ENCODE results near the gene PGC.

The PGC gene

GRCh38 chr6:41785254-41785653 lies 38.1 kb upstream of the PGC start:
- Histone ChIP-seq H3K4me1 (ENCODE audit: control insufficient read depth in 2 of 2, insufficient read depth in 2 of 2, low read length in 2 of 2) (peaks cover 15 to 23% of the 10 kb centered on the region in 2 donors), H3K27me3 (ENCODE audit: control insufficient read depth in 2 of 2, insufficient read depth in 2 of 2, low read length in 2 of 2) (no peaks in the 10 kb centered on the region), H3K27ac (ENCODE audit: low read depth in 2 of 2, low read length in 2 of 2) (no peak overlapping the region), H3K9me3 (ENCODE audit: control insufficient read depth in 2 of 2, low read length in 2 of 2) (no peaks in the 10 kb centered on the region), H3K36me3 (ENCODE audit: control insufficient read depth in 2 of 2, insufficient read depth in 2 of 2, low read length in 2 of 2) (peaks cover 11 to 16% of the 10 kb centered on the region in 2 donors), H3K4me3 (ENCODE audit: low read length in 2 of 2) (no peak overlapping the region), H3K9ac (ENCODE audit: low read depth in 1 of 2, low read length in 2 of 2) (no peak overlapping the region)

- no peak overlapping the region for H3K4me3 ChIP-seq (ENCODE audit: low read length in 2 of 2)
- peaks cover 15 to 23% of the 10 kb centered on the region in 2 donors for H3K4me1 ChIP-seq (ENCODE audit: control insufficient read depth in 2 of 2, insufficient read depth in 2 of 2, low read length in 2 of 2)
- H3K27me3 ChIP-seq (ENCODE audit: control insufficient read depth in 2 of 2, insufficient read depth in 2 of 2, low read length in 2 of 2): no peaks in the 10 kb centered on the region
- H3K27ac ChIP-seq (ENCODE audit: low read depth in 2 of 2, low read length in 2 of 2): no peak overlapping the region
- no peaks in the 10 kb centered on the region for H3K9me3 ChIP-seq (ENCODE audit: control insufficient read depth in 2 of 2, low read length in 2 of 2)
- H3K36me3 ChIP-seq (ENCODE audit: control insufficient read depth in 2 of 2, insufficient read depth in 2 of 2, low read length in 2 of 2): peaks cover 7 to 11% of the 10 kb centered on the region in 2 donors
- peak overlapping the region in 1 of 2 donors; percentile 47 for H3K9ac ChIP-seq (ENCODE audit: low read depth in 1 of 2, low read length in 2 of 2)
Observed at GRCh38 chr6:41784581-41785171, 37.5 kb upstream of the PGC start.

GRCh38 chr6:41783106-41783780 lies 36.0 kb upstream of the PGC start:
- no peak overlapping the region for H3K4me3 ChIP-seq (ENCODE audit: low read length in 2 of 2)
- no peaks in the 10 kb centered on the region for H3K9me3 ChIP-seq (ENCODE audit: control insufficient read depth in 2 of 2, low read length in 2 of 2)
- H3K36me3 ChIP-seq (ENCODE audit: control insufficient read depth in 2 of 2, insufficient read depth in 2 of 2, low read length in 2 of 2): peaks cover 2 to 5% of the 10 kb centered on the region in 2 donors
- H3K4me1 ChIP-seq (ENCODE audit: control insufficient read depth in 2 of 2, insufficient read depth in 2 of 2, low read length in 2 of 2): peaks cover 22 to 23% of the 10 kb centered on the region in 2 donors
- H3K27ac ChIP-seq (ENCODE audit: low read depth in 2 of 2, low read length in 2 of 2): no peak overlapping the region
- no peak overlapping the region for H3K9ac ChIP-seq (ENCODE audit: low read depth in 1 of 2, low read length in 2 of 2)
- H3K27me3 ChIP-seq (ENCODE audit: control insufficient read depth in 2 of 2, insufficient read depth in 2 of 2, low read length in 2 of 2): no peaks in the 10 kb centered on the region

GRCh38 chr6:41781366-41781730 lies 34.2 kb upstream of the PGC start:
- H3K27me3 ChIP-seq (ENCODE audit: control insufficient read depth in 2 of 2, insufficient read depth in 2 of 2, low read length in 2 of 2): no peaks in the 10 kb centered on the region
- peak overlapping the region; percentile 76 to 77 for H3K27ac ChIP-seq (ENCODE audit: low read depth in 2 of 2, low read length in 2 of 2)
- peak overlapping the region; percentile 62 to 76 for H3K4me3 ChIP-seq (ENCODE audit: low read length in 2 of 2)
- H3K9ac ChIP-seq (ENCODE audit: low read depth in 1 of 2, low read length in 2 of 2): peak overlapping the region; percentile 60 to 62
- H3K36me3 ChIP-seq (ENCODE audit: control insufficient read depth in 2 of 2, insufficient read depth in 2 of 2, low read length in 2 of 2): peaks cover 2 to 12% of the 10 kb centered on the region in 2 donors
- no peaks in the 10 kb centered on the region for H3K9me3 ChIP-seq (ENCODE audit: control insufficient read depth in 2 of 2, low read length in 2 of 2)
- H3K4me1 ChIP-seq (ENCODE audit: control insufficient read depth in 2 of 2, insufficient read depth in 2 of 2, low read length in 2 of 2): peaks cover 22 to 23% of the 10 kb centered on the region in 2 donors

GRCh38 chr6:41780551-41781365 lies 33.6 kb upstream of the PGC start, which contains the start of gene PRICKLE4:
TSS of gene PRICKLE4 (plus strand) at chr6:41780782. CDS start at chr6:41783474, 2,692 bp downstream.
- Histone ChIP-seq H3K9ac (ENCODE audit: low read depth in 1 of 2, low read length in 2 of 2) (peak within 1 kb of the TSS; percentile 60 to 63), H3K36me3 (ENCODE audit: control insufficient read depth in 2 of 2, insufficient read depth in 2 of 2, low read length in 2 of 2) (peaks cover 2 to 13% of the 10 kb centered on the region in 2 donors), H3K4me3 (ENCODE audit: low read length in 2 of 2) (peak within 1 kb of the TSS; percentile 79 to 84), H3K4me1 (ENCODE audit: control insufficient read depth in 2 of 2, insufficient read depth in 2 of 2, low read length in 2 of 2) (peaks cover 17 to 19% of the 10 kb centered on the region in 2 donors), H3K27ac (ENCODE audit: low read depth in 2 of 2, low read length in 2 of 2) (peak within 1 kb of the TSS; percentile 76 to 77), H3K9me3 (ENCODE audit: control insufficient read depth in 2 of 2, low read length in 2 of 2) (no peaks in the 10 kb centered on the region), H3K27me3 (ENCODE audit: control insufficient read depth in 2 of 2, insufficient read depth in 2 of 2, low read length in 2 of 2) (no peaks in the 10 kb centered on the region)

- peaks cover 14 to 18% of the 10 kb centered on the region in 2 donors for H3K4me1 ChIP-seq (ENCODE audit: control insufficient read depth in 2 of 2, insufficient read depth in 2 of 2, low read length in 2 of 2)
- H3K27ac ChIP-seq (ENCODE audit: low read depth in 2 of 2, low read length in 2 of 2): peak within 1 kb of the TSS; percentile 76 to 77
- H3K9me3 ChIP-seq (ENCODE audit: control insufficient read depth in 2 of 2, low read length in 2 of 2): no peaks in the 10 kb centered on the region
Observed at GRCh38 chr6:41779788-41780550, 32.8 kb upstream of the PGC start, which contains the start of gene FRS3. TSS of gene FRS3 (minus strand) at chr6:41779900. CDS start at chr6:41776987, 2,913 bp downstream.

GRCh38 chr6:41779336-41779735 lies 32.1 kb upstream of the PGC start:
- H3K36me3 ChIP-seq (ENCODE audit: control insufficient read depth in 2 of 2, insufficient read depth in 2 of 2, low read length in 2 of 2): peaks cover 8 to 23% of the 10 kb centered on the region in 2 donors
- peak overlapping the region; percentile 78 to 84 for H3K4me3 ChIP-seq (ENCODE audit: low read length in 2 of 2)
- H3K27ac ChIP-seq (ENCODE audit: low read depth in 2 of 2, low read length in 2 of 2): peak overlapping the region in 1 of 2 donors; percentile 26
- H3K27me3 ChIP-seq (ENCODE audit: control insufficient read depth in 2 of 2, insufficient read depth in 2 of 2, low read length in 2 of 2): no peaks in the 10 kb centered on the region
- peak overlapping the region; percentile 60 to 63 for H3K9ac ChIP-seq (ENCODE audit: low read depth in 1 of 2, low read length in 2 of 2)
- peaks cover 14 to 18% of the 10 kb centered on the region in 2 donors for H3K4me1 ChIP-seq (ENCODE audit: control insufficient read depth in 2 of 2, insufficient read depth in 2 of 2, low read length in 2 of 2)
- no peaks in the 10 kb centered on the region for H3K9me3 ChIP-seq (ENCODE audit: control insufficient read depth in 2 of 2, low read length in 2 of 2)

More at GRCh38 chr6:41779788-41780550, 32.8 kb upstream of the PGC start, which contains the start of gene FRS3:
- no peaks in the 10 kb centered on the region for H3K27me3 ChIP-seq (ENCODE audit: control insufficient read depth in 2 of 2, insufficient read depth in 2 of 2, low read length in 2 of 2)
- H3K4me3 ChIP-seq (ENCODE audit: low read length in 2 of 2): peak within 1 kb of the TSS; percentile 79 to 84
- peak within 1 kb of the TSS; percentile 60 to 63 for H3K9ac ChIP-seq (ENCODE audit: low read depth in 1 of 2, low read length in 2 of 2)
- peaks cover 3 to 18% of the 10 kb centered on the region in 2 donors for H3K36me3 ChIP-seq (ENCODE audit: control insufficient read depth in 2 of 2, insufficient read depth in 2 of 2, low read length in 2 of 2)

- Histone ChIP-seq H3K36me3 (ENCODE audit: control insufficient read depth in 2 of 2, insufficient read depth in 2 of 2, low read length in 2 of 2) (peaks cover 8 to 25% of the 10 kb centered on the region in 2 donors), H3K27me3 (ENCODE audit: control insufficient read depth in 2 of 2, insufficient read depth in 2 of 2, low read length in 2 of 2) (no peaks in the 10 kb centered on the region), H3K4me3 (ENCODE audit: low read length in 2 of 2) (peak overlapping the region in 1 of 2 donors; percentile 78), H3K27ac (ENCODE audit: low read depth in 2 of 2, low read length in 2 of 2) (no peak overlapping the region), H3K4me1 (ENCODE audit: control insufficient read depth in 2 of 2, insufficient read depth in 2 of 2, low read length in 2 of 2) (peaks cover 14 to 18% of the 10 kb centered on the region in 2 donors), H3K9ac (ENCODE audit: low read depth in 1 of 2, low read length in 2 of 2) (peak overlapping the region; percentile 60 to 63), H3K9me3 (ENCODE audit: control insufficient read depth in 2 of 2, low read length in 2 of 2) (no peaks in the 10 kb centered on the region)
Observed at GRCh38 chr6:41778895-41779294, 31.7 kb upstream of the PGC start.

GRCh38 chr6:41777551-41778285 lies 30.5 kb upstream of the PGC start:
- peaks cover 12 to 25% of the 10 kb centered on the region in 2 donors for H3K36me3 ChIP-seq (ENCODE audit: control insufficient read depth in 2 of 2, insufficient read depth in 2 of 2, low read length in 2 of 2)
- peaks cover 14 to 18% of the 10 kb centered on the region in 2 donors for H3K4me1 ChIP-seq (ENCODE audit: control insufficient read depth in 2 of 2, insufficient read depth in 2 of 2, low read length in 2 of 2)
- H3K4me3 ChIP-seq (ENCODE audit: low read length in 2 of 2): no peak overlapping the region
- H3K9ac ChIP-seq (ENCODE audit: low read depth in 1 of 2, low read length in 2 of 2): no peak overlapping the region
- no peak overlapping the region for H3K27ac ChIP-seq (ENCODE audit: low read depth in 2 of 2, low read length in 2 of 2)
- H3K27me3 ChIP-seq (ENCODE audit: control insufficient read depth in 2 of 2, insufficient read depth in 2 of 2, low read length in 2 of 2): no peaks in the 10 kb centered on the region
- H3K9me3 ChIP-seq (ENCODE audit: control insufficient read depth in 2 of 2, low read length in 2 of 2): no peaks in the 10 kb centered on the region
